22Rv1 (cell line): ENCODE results near the gene PKHD1.

Source experiments
- ZFX ChIP-seq: fragments of 450-650 bp; IDR thresholded peaks from 2 replicates; pipeline ENCODE4 v1.6.1; 2017; ENCODE audit warnings: antibody characterized with exemption, borderline replicate concordance
- TF ChIP-seq, protein P1 (sequence below): fragments of 450-650 bp; IDR thresholded peaks from 2 replicates; pipeline ENCODE4 v1.5.1; 2017; ENCODE audit warnings: mild to moderate bottlenecking

DNA sequence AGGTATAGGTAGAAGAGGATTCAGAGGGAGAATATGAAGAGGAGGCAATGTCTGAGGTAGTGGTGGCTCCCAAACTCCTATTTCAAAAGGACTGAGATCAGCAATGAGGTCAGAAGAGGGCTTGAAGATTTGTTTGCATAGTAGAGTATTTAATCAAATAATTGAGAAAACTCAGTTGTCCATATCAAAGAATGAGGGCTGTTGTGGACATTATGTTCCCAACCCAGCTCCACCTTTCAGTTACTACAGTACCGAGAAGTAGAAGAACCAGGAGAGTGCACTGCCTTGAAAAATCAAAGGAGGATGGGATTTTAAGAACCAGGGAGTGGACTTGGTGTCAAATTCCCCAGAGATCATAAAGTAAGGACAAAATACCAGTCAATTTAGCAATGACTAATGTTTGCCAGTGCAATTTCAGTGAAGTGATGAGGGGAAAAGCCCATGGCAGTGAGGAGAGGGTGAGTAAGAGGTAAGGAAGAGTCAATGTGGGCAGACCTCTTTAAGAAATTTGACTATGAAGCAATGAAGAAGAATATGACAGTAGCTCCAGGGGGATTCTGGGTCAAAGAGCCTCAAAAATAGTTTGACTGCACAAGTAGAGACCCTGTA lies 382.4 kb downstream of the PKHD1 start:
- TF ChIP-seq, protein P1, sequence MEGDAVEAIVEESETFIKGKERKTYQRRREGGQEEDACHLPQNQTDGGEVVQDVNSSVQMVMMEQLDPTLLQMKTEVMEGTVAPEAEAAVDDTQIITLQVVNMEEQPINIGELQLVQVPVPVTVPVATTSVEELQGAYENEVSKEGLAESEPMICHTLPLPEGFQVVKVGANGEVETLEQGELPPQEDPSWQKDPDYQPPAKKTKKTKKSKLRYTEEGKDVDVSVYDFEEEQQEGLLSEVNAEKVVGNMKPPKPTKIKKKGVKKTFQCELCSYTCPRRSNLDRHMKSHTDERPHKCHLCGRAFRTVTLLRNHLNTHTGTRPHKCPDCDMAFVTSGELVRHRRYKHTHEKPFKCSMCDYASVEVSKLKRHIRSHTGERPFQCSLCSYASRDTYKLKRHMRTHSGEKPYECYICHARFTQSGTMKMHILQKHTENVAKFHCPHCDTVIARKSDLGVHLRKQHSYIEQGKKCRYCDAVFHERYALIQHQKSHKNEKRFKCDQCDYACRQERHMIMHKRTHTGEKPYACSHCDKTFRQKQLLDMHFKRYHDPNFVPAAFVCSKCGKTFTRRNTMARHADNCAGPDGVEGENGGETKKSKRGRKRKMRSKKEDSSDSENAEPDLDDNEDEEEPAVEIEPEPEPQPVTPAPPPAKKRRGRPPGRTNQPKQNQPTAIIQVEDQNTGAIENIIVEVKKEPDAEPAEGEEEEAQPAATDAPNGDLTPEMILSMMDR = no peak
- TF ChIP-seq ZFX = no peak
